Uterus (tissue), 4 donors: ENCODE results near the gene FAM117A. TPM values are rescaled to one million over a fixed set of nuclear protein-coding genes. Genes with fewer than 3 reads are reported as not detected.
A peak's percentile ranks its signal among the peaks of the same experiment; 100 is the strongest.

Experiments used
- DNase-seq, 2 donors: peaks; one replicate each; pipeline ENCODE4 v3.0.0-alpha.2; 2019 to 2020
- H3K27ac ChIP-seq, 2 donors: fragments of 200-600 bp; sonication (generic); 1 replicate in 1 of 2; 2 replicates in 1 of 2; pipeline ENCODE4 v1.5.1; 2016 to 2018
- H3K27me3 ChIP-seq, 2 donors: fragments of 200-600 bp; sonication (generic); one replicate each; pipeline ENCODE4 v1.5.1; 2018 to 2019; ENCODE audit warnings: control low read depth in 1 of 2
- H3K36me3 ChIP-seq, 2 donors: fragments of 200-600 bp; sonication (generic); one replicate each; pipeline ENCODE4 v1.5.1; 2019; ENCODE audit warnings: control low read depth in 1 of 2
- H3K4me1 ChIP-seq, 2 donors: fragments of 200-600 bp; sonication (generic); one replicate each; pipeline ENCODE4 v1.5.1; 2018 to 2019; ENCODE audit warnings: control low read depth in 1 of 2
- H3K4me3 ChIP-seq, 2 donors: fragments of 200-600 bp; sonication (generic); 1 replicate in 1 of 2; 2 replicates in 1 of 2; pipeline ENCODE4 v1.5.1; 2018 to 2019; ENCODE audit warnings: mild to moderate bottlenecking in 1 of 2
- H3K9me3 ChIP-seq, 2 donors: fragments of 200-600 bp; sonication (generic); one replicate each; pipeline ENCODE4 v1.5.1; 2019; ENCODE audit warnings: control low read depth in 1 of 2
- POLR2A ChIP-seq, 2 donors: fragments of 450-650 bp; IDR thresholded peaks; one replicate each; pipeline ENCODE4 v1.6.1; 2016; ENCODE audit warnings: antibody characterized with exemption in 2 of 2, mild to moderate bottlenecking in 1 of 2, moderate library complexity in 1 of 2
- intact Hi-C: fragments of 100-400 bp; cut with DNase I; formaldehyde crosslinking; loops from one replicate; pipeline ENCODE4 v1.15.1; 2023; ENCODE audit warnings: low total_unique reads
- total RNA-seq, 4 donors: library from RNA; depleted of rRNA in 3 of 4; stranded (reverse); fragments of >200 nt in 3 of 4; gene quantifications; one replicate each; pipeline versions ENCODE4 v1.1.0 to v1.2.4, GENCODE V29; 2014 to 2023
- TF ChIP-seq, protein P1 (sequence below), 4 experiments: fragments of 200-600 bp in 2 of 4; fragments of 450-650 bp in 2 of 4; sonication (generic) in 2 of 4; IDR thresholded peaks; one replicate each; pipeline ENCODE4 v1.5.1; 2016 to 2019; ENCODE audit warnings: antibody characterized with exemption in 4 of 4, mild to moderate bottlenecking in 2 of 4, moderate library complexity in 1 of 4
- donor health status: DM: yes; HTN: yes; CAD: no.

Gene FAM117A
- total RNA-seq, 4 donors from 2014 or later: 2.6 to 40.2 (median 19.5) TPM

DNA sequence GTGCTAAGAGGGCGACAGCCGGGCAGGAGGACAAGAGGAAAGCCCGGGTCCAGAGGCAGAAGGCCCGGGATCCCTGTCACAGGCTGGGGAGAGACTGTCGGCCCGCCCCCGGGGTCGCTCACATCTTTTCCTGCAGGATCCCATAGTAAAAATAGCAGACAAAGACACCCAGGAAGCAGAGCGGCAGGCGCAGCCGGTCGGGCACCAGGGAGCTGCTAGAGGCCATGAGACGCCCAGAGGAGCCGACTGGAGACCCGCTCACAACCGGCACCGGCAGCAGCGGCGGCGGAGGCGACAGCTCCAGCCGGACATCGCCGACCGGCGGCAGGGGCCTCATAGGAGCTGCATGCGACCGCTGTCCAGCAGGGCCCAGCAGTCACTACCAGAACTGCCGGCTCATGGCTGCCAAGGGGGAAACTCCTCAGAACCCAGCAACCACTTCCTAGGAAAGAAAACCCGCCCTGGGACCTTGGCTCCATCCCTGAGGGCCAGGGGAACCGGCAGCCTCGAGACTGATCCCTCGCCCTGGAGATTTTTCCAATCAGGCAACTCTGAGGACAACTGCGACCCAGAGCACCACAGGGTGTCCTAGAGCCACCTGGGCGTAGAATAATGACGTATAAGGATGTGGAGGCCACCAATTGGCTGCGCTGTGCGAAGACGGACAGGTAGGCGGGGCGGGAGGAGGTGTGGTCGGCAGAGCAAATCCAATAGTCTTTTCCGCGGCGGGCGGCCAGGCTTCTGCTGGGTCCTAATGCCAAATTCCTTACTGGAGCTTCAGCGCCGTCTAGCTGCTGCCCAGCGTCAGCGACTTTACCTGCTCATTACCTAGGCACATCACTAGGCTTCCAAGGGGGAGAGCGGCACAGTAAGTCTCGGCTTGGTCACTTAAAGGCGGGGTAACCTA lies 56.1 kb downstream of the FAM117A start, which contains the start of gene SLC35B1:
SLC35B1 (minus strand) TSS at position 357 of the 907 bp plus-strand sequence; CDS start at position 226, 131 bp downstream.
- TF ChIP-seq, protein P1, sequence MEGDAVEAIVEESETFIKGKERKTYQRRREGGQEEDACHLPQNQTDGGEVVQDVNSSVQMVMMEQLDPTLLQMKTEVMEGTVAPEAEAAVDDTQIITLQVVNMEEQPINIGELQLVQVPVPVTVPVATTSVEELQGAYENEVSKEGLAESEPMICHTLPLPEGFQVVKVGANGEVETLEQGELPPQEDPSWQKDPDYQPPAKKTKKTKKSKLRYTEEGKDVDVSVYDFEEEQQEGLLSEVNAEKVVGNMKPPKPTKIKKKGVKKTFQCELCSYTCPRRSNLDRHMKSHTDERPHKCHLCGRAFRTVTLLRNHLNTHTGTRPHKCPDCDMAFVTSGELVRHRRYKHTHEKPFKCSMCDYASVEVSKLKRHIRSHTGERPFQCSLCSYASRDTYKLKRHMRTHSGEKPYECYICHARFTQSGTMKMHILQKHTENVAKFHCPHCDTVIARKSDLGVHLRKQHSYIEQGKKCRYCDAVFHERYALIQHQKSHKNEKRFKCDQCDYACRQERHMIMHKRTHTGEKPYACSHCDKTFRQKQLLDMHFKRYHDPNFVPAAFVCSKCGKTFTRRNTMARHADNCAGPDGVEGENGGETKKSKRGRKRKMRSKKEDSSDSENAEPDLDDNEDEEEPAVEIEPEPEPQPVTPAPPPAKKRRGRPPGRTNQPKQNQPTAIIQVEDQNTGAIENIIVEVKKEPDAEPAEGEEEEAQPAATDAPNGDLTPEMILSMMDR (IDR thresholded peaks at IDR 0.05): peak; percentile 55 to 78 (median 72)
- peak in 1 of 2 donors; percentile 55 for TF ChIP-seq POLR2A (IDR thresholded peaks at IDR 0.05)
- H3K4me3 ChIP-seq: peak within 1 kb of the TSS; percentile 94
- intact Hi-C loops: no loop called here

DNA sequence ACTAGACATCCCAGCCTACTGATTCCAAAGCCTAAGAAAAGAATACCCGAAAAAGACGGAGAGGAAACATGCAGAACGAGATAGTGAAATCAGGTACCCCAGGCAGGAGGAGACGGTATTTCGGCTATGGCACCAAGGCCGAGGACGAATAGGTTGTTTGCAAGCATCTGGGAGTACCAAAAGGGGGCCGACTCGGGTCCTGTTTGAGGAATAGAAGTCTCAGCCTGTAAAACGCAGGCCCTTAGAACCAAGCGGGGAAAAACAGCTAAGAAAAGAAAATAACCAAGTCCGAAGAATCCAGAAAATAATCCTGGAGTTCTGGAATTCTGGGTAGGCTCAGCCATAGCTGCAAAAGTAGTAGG lies 56.7 kb downstream of the FAM117A start:
- Histone ChIP-seq H3K4me3 (peak overlapping the region; percentile 94), H3K27me3 (no peaks in the 10 kb centered on the region), H3K27ac (peak overlapping the region; percentile 87 to 92), H3K9me3 (no peaks in the 10 kb centered on the region), H3K36me3 (no peaks in the 10 kb centered on the region), H3K4me1 (peaks cover 0 to 7% of the 10 kb centered on the region in 2 donors)
- DNase-seq: no peak
- TF ChIP-seq, protein P1 (IDR thresholded peaks at IDR 0.05): no peak
- TF ChIP-seq POLR2A (IDR thresholded peaks at IDR 0.05): no peak
- intact Hi-C loops: no loop called here

More for the DNA sequence above, 56.1 kb downstream of the FAM117A start, which contains the start of gene SLC35B1:
- DNase-seq: peak; percentile 99
- no peaks in the 10 kb centered on the region for H3K9me3 ChIP-seq
- H3K36me3 ChIP-seq: no peaks in the 10 kb centered on the region
- no peaks in the 10 kb centered on the region for H3K27me3 ChIP-seq
- peak within 1 kb of the TSS; percentile 87 to 92 for H3K27ac ChIP-seq
- peaks cover 0 to 7% of the 10 kb centered on the region in 2 donors for H3K4me1 ChIP-seq

DNA sequence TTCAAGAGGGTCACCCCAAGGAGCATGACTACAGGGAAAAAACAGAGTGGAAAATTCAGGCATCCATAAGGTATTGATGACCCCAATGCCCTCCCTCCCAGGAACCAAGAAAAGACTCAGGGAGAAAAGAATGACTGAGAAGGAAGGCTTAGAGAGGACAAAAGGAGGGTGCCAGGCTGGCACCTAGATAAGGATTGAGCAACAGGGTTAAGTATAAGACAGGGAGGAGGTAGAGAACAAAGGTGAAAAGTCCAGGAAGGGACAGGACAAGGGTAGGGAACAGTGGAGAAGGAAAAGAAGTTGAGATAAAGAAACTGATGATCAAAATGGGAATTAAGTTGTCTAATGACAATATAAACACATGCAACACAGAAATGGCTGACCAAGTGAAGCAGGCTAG lies 58.7 kb downstream of the FAM117A start:
- Histone ChIP-seq H3K9me3 (no peaks in the 10 kb centered on the region), H3K27ac (no peak overlapping the region), H3K27me3 (no peaks in the 10 kb centered on the region), H3K4me3 (no peak overlapping the region), H3K4me1 (peaks cover 0 to 7% of the 10 kb centered on the region in 2 donors), H3K36me3 (no peaks in the 10 kb centered on the region)
- TF ChIP-seq, protein P1 (IDR thresholded peaks at IDR 0.05): no peak
- TF ChIP-seq POLR2A (IDR thresholded peaks at IDR 0.05): no peak
- DNase-seq: no peak
- intact Hi-C loops: no loop called here

DNA sequence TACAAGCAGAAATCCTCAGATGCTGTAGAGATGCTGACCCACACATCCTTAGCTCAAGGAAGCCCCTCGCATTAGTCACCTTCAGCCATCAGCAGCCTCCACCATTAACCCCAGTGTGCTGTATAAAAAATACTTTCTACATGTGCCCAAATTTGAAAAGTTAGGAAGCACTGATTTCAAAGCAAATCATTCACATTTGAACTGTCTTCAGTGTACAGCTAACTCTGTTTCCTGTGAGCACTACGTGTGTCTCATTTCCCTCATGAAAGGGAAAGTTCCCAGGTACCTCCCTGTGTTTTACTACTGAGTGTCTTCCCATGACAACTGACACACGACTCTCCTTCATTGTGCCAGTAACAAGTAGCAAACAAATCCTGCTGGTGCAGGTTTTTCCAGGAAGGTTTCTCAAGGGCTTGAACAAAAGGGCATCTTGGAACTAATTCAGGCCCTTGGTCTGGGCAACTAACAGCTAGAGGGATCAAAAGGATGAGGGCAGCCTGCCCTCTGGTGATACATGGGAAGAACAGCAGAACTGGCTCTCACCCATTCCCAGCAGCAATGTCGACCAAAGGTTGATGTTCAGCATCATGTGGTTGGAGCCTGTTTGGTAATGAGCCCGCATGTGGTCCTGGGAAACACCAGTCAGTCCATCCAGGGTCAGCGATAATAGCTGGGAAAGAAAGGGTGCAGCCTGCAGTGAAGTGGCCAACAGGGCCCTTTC lies 60.2 kb downstream of the FAM117A start:
- Histone ChIP-seq H3K9me3 (no peaks in the 10 kb centered on the region), H3K4me1 (peaks cover 0 to 7% of the 10 kb centered on the region in 2 donors), H3K36me3 (no peaks in the 10 kb centered on the region), H3K4me3 (no peak overlapping the region), H3K27ac (no peak overlapping the region), H3K27me3 (no peaks in the 10 kb centered on the region)
- intact Hi-C loops: no loop called here
- no peak for DNase-seq
- TF ChIP-seq, protein P1 (IDR thresholded peaks at IDR 0.05): peak in 3 of 4 experiments; percentile 5 to 46 (median 40)
- TF ChIP-seq POLR2A (IDR thresholded peaks at IDR 0.05): no peak
